ENCODE data around the gene NPAS2.

DNA sequence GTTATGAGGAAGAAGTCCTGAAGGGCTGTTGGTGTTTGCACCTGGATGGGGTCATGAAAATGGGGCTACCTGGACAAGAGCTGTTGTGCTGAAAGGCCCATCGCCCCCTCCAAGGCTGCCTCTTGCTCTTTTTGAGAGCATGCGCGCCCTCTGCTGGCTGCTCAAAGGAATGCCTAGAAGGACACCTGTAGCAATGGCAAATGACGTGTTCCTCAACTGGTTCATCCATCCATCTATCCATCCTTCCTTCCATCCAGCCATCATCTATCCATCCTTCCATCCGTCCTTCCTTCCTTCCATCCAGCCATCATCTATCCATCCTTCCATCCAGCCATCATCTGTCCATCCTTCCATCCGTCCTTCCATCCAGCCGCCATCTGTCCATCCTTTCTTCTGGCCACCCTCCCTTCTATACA lies 165.0 kb downstream of the NPAS2 start:
- TF ChIP-seq, protein P1, sequence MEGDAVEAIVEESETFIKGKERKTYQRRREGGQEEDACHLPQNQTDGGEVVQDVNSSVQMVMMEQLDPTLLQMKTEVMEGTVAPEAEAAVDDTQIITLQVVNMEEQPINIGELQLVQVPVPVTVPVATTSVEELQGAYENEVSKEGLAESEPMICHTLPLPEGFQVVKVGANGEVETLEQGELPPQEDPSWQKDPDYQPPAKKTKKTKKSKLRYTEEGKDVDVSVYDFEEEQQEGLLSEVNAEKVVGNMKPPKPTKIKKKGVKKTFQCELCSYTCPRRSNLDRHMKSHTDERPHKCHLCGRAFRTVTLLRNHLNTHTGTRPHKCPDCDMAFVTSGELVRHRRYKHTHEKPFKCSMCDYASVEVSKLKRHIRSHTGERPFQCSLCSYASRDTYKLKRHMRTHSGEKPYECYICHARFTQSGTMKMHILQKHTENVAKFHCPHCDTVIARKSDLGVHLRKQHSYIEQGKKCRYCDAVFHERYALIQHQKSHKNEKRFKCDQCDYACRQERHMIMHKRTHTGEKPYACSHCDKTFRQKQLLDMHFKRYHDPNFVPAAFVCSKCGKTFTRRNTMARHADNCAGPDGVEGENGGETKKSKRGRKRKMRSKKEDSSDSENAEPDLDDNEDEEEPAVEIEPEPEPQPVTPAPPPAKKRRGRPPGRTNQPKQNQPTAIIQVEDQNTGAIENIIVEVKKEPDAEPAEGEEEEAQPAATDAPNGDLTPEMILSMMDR (conservative IDR thresholded peaks at IDR 0.05): peak; percentile 84
- no peak for TF ChIP-seq ZFX (IDR thresholded peaks at IDR 0.05)

Measured in C4-2B (cell line).